Tracheal epithelial cell (primary cell): ENCODE measurements around the gene CYFIP1. TPM values are rescaled to one million over a fixed set of nuclear protein-coding genes. Genes with fewer than 3 reads are reported as not detected.

Experiments used
- total RNA-seq: library from RNA; depleted of rRNA; stranded (reverse); fragments of >200 nt; gene quantifications from 2 replicates; pipeline ENCODE4 v1.2.1, GENCODE V29; 2014

CYFIP1 gene
- total RNA-seq: 88.5 and 89.9 TPM in 2 replicates

DNA sequence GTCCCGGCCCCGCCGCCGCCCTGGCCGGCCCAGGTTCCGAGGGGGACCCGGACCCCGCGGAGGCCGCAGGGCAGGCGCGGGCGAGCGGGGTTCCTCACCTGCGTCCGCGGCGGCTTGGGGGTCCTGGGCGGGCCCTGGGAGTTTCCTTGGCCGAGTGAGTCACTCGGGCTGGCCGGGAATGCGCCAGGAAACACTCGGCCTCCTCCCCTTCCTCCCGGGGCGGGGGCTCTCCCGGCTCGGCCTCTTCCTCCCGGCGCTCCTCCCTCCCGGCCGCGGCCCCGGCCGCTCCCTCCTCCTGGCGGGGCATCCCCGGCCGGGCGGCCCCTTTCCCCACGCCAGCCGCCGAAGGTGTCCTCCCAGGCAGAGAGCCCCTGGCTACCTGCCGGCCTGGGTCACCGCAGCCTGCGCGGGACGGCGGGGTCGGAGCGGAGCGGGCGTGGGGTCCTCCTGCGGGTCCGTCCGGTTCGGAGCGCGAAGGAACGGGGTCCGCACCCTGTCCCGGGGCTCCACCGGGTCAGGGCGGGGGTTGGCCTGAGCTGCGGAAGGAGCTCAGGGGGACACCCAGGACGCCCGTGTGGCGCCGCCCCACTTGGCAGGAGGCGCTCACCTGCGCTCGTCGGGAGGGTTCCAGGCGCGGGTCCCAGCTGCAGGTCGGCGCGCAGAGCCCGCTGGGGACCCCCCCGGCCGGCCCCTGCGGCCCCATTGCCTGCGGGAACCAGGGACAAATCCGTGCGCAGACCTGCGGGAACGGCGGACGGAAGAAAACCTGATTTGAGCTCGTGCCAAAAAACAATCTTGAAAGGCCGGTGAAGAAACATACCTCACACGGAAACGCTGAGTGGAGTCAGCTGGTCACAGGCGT is at the start of gene CYFIP1:
Gene CYFIP1, minus strand, starts transcription at position 180 of the 862 bp plus-strand sequence. CDS start 33,083 bp downstream, outside the sequence.

DNA sequence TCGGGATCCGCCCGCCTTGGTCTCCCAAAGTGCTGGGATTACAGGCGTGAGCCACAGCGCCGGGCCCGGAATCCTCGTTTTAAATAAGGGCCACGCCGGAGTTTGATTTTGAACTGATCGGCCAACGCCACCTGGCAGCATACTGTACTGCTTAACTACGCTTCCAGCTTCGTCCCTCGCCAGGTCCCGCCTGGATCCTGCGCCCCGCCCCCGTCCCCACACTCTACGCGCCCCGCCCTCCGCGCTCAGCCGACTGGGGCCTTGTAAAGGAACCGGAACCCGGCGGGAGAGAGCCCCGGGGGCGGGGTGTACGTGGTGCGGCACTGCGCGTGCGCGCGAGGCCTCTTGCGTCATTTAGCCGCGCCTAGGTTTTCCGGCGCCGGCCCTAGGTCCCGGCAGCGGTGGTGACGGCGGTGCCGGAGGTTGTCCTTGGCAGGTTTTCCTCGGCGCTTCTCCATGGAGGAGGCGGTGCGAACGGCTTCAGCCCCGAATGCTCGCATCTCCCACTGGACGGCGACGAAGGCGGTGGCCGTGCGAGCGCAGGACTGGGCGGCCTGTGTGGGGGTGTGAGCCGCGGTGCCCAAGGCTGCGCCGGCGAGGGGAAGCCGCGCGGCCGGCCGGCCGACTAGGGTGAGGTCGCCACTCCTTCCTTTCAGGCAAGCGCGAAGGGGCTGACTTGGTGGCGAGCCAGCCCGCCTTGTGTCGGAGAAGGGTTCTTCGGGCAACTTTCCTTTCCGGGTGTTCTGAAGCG is 141.7 kb downstream of the CYFIP1 start, which contains the start of gene NIPA2:
Gene NIPA2, plus strand, starts transcription at position 375 of the 751 bp plus-strand sequence. CDS start 13,066 bp downstream, outside the sequence.

Other genes with a start within 250 kb of the CYFIP1 start
- gene NIPA1, start 193.7 kb downstream of the CYFIP1 start, total RNA-seq: 13.0 and 15.3 TPM in 2 replicates
- 50.9 and 71.8 TPM in 2 replicates for gene NIPA2, start 141.7 kb downstream of the CYFIP1 start, total RNA-seq
- 16.4 and 19.8 TPM in 2 replicates for gene TUBGCP5, start 59.2 kb upstream of the CYFIP1 start, total RNA-seq
- gene GOLGA6L1, start 156.5 kb upstream of the CYFIP1 start, total RNA-seq: not detected in 2 replicates